Astrocyte of the spinal cord (primary cell): Measurements from ENCODE around the gene C1orf159.
A peak's percentile ranks its signal among the peaks of the same experiment; 100 is the strongest.

ENCODE experiments used
- DNase-seq: peaks from one replicate; pipeline ENCODE4 v3.0.0; 2011; ENCODE audit warnings: low read depth, low spot score
- H3K4me3 ChIP-seq: 2 replicates; pipeline ENCODE4 v1.5.1; 2011; ENCODE audit warnings: low read depth, mild to moderate bottlenecking, low read length, moderate library complexity
- CTCF ChIP-seq: IDR thresholded peaks from 2 replicates; pipeline ENCODE4 v1.5.1; 2012; ENCODE audit warnings: low read depth, mild to moderate bottlenecking, low read length, inconsistent platforms
- in situ Hi-C: cut with HindIII; loops from 2 replicates; pipeline ENCODE4 v1.10.0; 2017; ENCODE audit warnings: low sequenced_read_pairs

C1orf159 gene

GRCh38 chr1:1161683-1162079 lies 45.8 kb upstream of the C1orf159 start:
- no peak for DNase-seq
- no peak for TF ChIP-seq CTCF
- no peak overlapping the region for H3K4me3 ChIP-seq
- in situ Hi-C loops: no loop called here

GRCh38 chr1:1161078-1161682 lies 45.3 kb upstream of the C1orf159 start:
- DNase-seq: no peak
- TF ChIP-seq CTCF: no peak
- no peak overlapping the region for H3K4me3 ChIP-seq
- in situ Hi-C loops: no loop called here

GRCh38 chr1:1160281-1160930 lies 44.5 kb upstream of the C1orf159 start:
- DNase-seq: no peak
- TF ChIP-seq CTCF: no peak
- in situ Hi-C loops: no loop called here
- no peak overlapping the region for H3K4me3 ChIP-seq

GRCh38 chr1:1157914-1158710 lies 42.2 kb upstream of the C1orf159 start:
- in situ Hi-C loops: no loop called here
- DNase-seq: peak; percentile 10
- TF ChIP-seq CTCF: no peak
- peak overlapping the region; percentile 35 for H3K4me3 ChIP-seq

- TF ChIP-seq CTCF: no peak
- peak; percentile 85 for DNase-seq
- in situ Hi-C loops: no loop called here
- peak overlapping the region; percentile 35 for H3K4me3 ChIP-seq
These were observed 41.6 kb upstream of the C1orf159 start for GRCh38 chr1:1157426-1157913.

- H3K4me3 ChIP-seq: no peak overlapping the region
- no peak for TF ChIP-seq CTCF
- in situ Hi-C loops: no loop called here
- DNase-seq: no peak
These were observed 41.1 kb upstream of the C1orf159 start for GRCh38 chr1:1157033-1157365.
